Mononuclear cell (primary cell): Measurements from ENCODE around the gene SYNM. TPM values are rescaled to one million over a fixed set of nuclear protein-coding genes. Genes with fewer than 3 reads are reported as not detected.
"Not testable (repeated sequence)": the region's sequence is repeated elsewhere in the genome, so short reads cannot be mapped to it uniquely, and the experiment has no call there.

ENCODE experiments used
- H3K27me3 ChIP-seq: 2 replicates; pipeline ENCODE4 v1.6.0; 2011; ENCODE audit warnings: low read length, control low read depth; ENCODE audit not compliant: insufficient read depth
- H3K4me1 ChIP-seq: 2 replicates; pipeline ENCODE4 v1.5.1; 2011; ENCODE audit warnings: mild to moderate bottlenecking, low read length, control low read depth; ENCODE audit not compliant: insufficient read depth
- H3K4me3 ChIP-seq: 2 replicates; pipeline ENCODE4 v1.5.1; 2011; ENCODE audit warnings: mild to moderate bottlenecking, low read length, moderate library complexity
- H3K9me3 ChIP-seq: 2 replicates; pipeline ENCODE4 v1.5.1; 2011; ENCODE audit warnings: low read depth, mild to moderate bottlenecking, control low read depth, low read length
- total RNA-seq: library from RNA; depleted of rRNA; stranded (reverse); fragments of >200 nt; gene quantifications from one replicate; pipeline ENCODE4 v1.2.3, GENCODE V29; 2012

The SYNM gene
- total RNA-seq: 3.4 TPM

GRCh38 chr15:99104788-99105513 is at the start of gene SYNM:
Gene SYNM, plus strand, starts transcription at chr15:99105080. Its CDS starts 120 bp downstream, at chr15:99105200.
- H3K4me1 ChIP-seq: peaks cover 17% of the 10 kb centered on the region
- H3K9me3 ChIP-seq: no peaks in the 10 kb centered on the region
- peaks cover 53% of the 10 kb centered on the region for H3K27me3 ChIP-seq
- no peak within 1 kb of the TSS for H3K4me3 ChIP-seq

GRCh38 chr15:99055555-99056134 is 49.2 kb upstream of the SYNM start:
- Histone ChIP-seq H3K4me3 (no peak overlapping the region), H3K27me3 (peaks cover 21% of the 10 kb centered on the region), H3K4me1 (peaks cover 12% of the 10 kb centered on the region), H3K9me3 (no peaks in the 10 kb centered on the region)

- Histone ChIP-seq H3K27me3 (peaks cover 28% of the 10 kb centered on the region), H3K4me1 (peaks cover 10% of the 10 kb centered on the region), H3K4me3 (no peak overlapping the region)
Observed at GRCh38 chr15:99057020-99057419, 47.9 kb upstream of the SYNM start.

GRCh38 chr15:99057697-99058420 is 47.0 kb upstream of the SYNM start:
- no peak overlapping the region for H3K4me3 ChIP-seq
- H3K4me1 ChIP-seq: peaks cover 8% of the 10 kb centered on the region
- peaks cover 28% of the 10 kb centered on the region for H3K27me3 ChIP-seq
- H3K9me3 ChIP-seq: no peaks in the 10 kb centered on the region

More at GRCh38 chr15:99057020-99057419, 47.9 kb upstream of the SYNM start:
- no peaks in the 10 kb centered on the region for H3K9me3 ChIP-seq

GRCh38 chr15:99058421-99058870 is 46.4 kb upstream of the SYNM start:
- Histone ChIP-seq H3K9me3 (no peaks in the 10 kb centered on the region), H3K4me3 (no peak overlapping the region), H3K4me1 (peaks cover 8% of the 10 kb centered on the region), H3K27me3 (peaks cover 30% of the 10 kb centered on the region)

- Histone ChIP-seq H3K4me3 (peak overlapping the region; percentile 13), H3K4me1 (peaks cover 8% of the 10 kb centered on the region), H3K9me3 (no peaks in the 10 kb centered on the region), H3K27me3 (peaks cover 30% of the 10 kb centered on the region)
Observed at GRCh38 chr15:99059010-99059981, 45.6 kb upstream of the SYNM start.

- H3K4me1 ChIP-seq, H3K9me3 ChIP-seq, H3K4me3 ChIP-seq: not testable (repeated sequence)
- peaks cover 30% of the 10 kb centered on the region for H3K27me3 ChIP-seq
Observed at GRCh38 chr15:99060186-99060585, 44.7 kb upstream of the SYNM start.

GRCh38 chr15:99062226-99062625 is 42.7 kb upstream of the SYNM start:
- H3K4me3 ChIP-seq: no peak overlapping the region
- peaks cover 8% of the 10 kb centered on the region for H3K4me1 ChIP-seq
- peaks cover 27% of the 10 kb centered on the region for H3K27me3 ChIP-seq
- H3K9me3 ChIP-seq: no peaks in the 10 kb centered on the region

- no peaks in the 10 kb centered on the region for H3K9me3 ChIP-seq
- H3K27me3 ChIP-seq: no peaks in the 10 kb centered on the region
- no peaks in the 10 kb centered on the region for H3K4me1 ChIP-seq
- H3K4me3 ChIP-seq: no peak overlapping the region
Observed at GRCh38 chr15:99068186-99068585, 36.7 kb upstream of the SYNM start.

- H3K4me1 ChIP-seq: no peaks in the 10 kb centered on the region
- no peaks in the 10 kb centered on the region for H3K9me3 ChIP-seq
- no peaks in the 10 kb centered on the region for H3K27me3 ChIP-seq
- no peak overlapping the region for H3K4me3 ChIP-seq
Observed at GRCh38 chr15:99070208-99070607, 34.7 kb upstream of the SYNM start.

GRCh38 chr15:99071091-99071680 is 33.7 kb upstream of the SYNM start:
- Histone ChIP-seq H3K27me3 (no peaks in the 10 kb centered on the region), H3K4me3 (no peak overlapping the region), H3K9me3 (no peaks in the 10 kb centered on the region), H3K4me1 (no peaks in the 10 kb centered on the region)

- H3K27me3 ChIP-seq: no peaks in the 10 kb centered on the region
- H3K9me3 ChIP-seq: no peaks in the 10 kb centered on the region
- H3K4me1 ChIP-seq: peaks cover 6% of the 10 kb centered on the region
- H3K4me3 ChIP-seq: no peak overlapping the region
Observed at GRCh38 chr15:99073008-99073717, 31.7 kb upstream of the SYNM start.

- Histone ChIP-seq H3K4me3 (no peak overlapping the region), H3K9me3 (no peaks in the 10 kb centered on the region), H3K4me1 (peaks cover 6% of the 10 kb centered on the region), H3K27me3 (no peaks in the 10 kb centered on the region)
Observed at GRCh38 chr15:99074446-99074845, 30.4 kb upstream of the SYNM start.
